Measurements from ENCODE around the gene UBIAD1.
"Not testable (repeated sequence)": the region's sequence is repeated elsewhere in the genome, so short reads cannot be mapped to it uniquely, and the experiment has no call there.

The UBIAD1 gene

DNA sequence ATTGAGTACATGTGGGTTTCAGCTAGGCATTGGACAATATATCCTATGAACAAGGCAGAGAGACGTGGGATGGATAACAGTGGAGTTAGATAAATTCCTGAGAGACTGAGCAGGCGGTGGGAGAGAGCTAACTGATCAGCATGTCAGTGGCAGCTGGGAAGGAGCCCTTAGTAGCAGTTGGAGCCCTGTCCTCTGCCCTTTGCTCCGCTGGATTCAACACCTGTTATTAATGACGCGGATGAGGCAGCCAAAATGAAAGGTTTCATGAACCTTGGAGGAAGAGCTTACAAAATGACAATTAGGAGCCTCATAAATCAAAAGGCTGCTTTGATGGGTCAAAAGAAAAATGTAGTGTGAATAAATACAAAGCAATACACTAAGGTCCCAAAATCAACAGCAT, 16.1 kb downstream of the UBIAD1 start:
- no peak overlapping the region for H3K4me3 ChIP-seq (ENCODE audit: low read length)
- no peak for TF ChIP-seq ZNF274 (IDR thresholded peaks at IDR 0.05; ENCODE audit: low read depth, low read length)

DNA sequence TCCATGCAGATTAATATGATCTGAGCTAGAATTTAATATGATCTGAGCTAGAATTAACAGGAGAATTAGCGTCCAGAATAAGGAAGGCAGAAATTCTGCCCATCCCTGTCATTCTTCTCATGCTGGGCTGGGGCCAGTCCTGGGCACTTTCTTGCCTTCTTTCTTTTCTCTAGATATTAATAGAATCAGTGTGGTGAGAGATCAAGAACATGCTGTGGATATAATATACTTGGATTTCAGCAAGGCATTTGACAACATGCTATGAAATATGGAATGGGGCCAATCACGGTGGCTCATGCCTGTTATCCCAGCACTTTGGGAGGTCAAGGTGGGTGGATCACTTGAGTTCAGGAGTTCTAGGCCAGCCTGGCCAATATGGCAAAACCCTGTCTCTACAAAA, 18.1 kb downstream of the UBIAD1 start:
- TF ChIP-seq ZNF274 (IDR thresholded peaks at IDR 0.05; ENCODE audit: low read depth, low read length), result no peak
- no peak overlapping the region for H3K4me3 ChIP-seq (ENCODE audit: low read length)

DNA sequence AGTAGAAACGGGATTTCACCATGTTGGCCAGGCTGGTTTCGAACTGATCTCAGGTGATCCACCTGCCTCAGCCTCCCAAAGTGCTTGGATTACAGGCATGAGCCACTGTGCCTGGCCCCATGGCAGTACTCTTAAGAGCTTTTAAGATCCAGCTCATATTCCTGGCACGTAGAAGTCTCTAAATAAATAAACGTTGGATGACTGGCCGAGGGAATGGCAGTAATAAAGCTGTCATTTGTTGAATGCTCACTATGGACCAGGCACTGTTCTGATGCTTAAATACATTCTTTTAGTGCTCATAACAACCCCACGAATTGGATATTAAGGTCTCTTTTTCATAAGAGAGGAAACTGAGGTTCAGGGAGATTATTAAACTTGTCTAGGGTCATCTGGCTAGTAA, 20.9 kb downstream of the UBIAD1 start:
- no peak for TF ChIP-seq ZNF274 (IDR thresholded peaks at IDR 0.05; ENCODE audit: low read depth, low read length)
- H3K4me3 ChIP-seq (ENCODE audit: low read length), result no peak overlapping the region

DNA sequence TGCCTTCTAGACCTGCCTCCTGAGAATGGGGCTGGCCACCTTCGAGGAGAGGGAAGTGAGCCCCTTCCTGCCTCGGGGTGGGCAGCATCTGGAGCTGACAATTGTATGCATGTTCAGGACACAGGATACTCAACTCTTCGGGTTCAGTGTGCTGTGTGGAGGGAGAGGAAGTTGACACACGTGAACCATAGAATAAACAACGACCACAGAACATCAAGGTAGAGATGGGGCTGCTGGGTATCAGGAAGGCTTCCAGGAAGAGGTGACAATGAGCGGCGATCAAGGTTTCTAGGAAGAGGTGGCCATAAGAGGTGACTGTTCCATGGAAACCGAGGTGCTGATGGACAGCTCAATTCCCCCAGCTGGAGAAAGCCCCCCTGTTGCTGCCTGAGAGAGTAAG, 22.0 kb downstream of the UBIAD1 start:
- H3K4me3 ChIP-seq (ENCODE audit: low read length), result no peak overlapping the region
- TF ChIP-seq ZNF274 (IDR thresholded peaks at IDR 0.05; ENCODE audit: low read depth, low read length), result no peak

DNA sequence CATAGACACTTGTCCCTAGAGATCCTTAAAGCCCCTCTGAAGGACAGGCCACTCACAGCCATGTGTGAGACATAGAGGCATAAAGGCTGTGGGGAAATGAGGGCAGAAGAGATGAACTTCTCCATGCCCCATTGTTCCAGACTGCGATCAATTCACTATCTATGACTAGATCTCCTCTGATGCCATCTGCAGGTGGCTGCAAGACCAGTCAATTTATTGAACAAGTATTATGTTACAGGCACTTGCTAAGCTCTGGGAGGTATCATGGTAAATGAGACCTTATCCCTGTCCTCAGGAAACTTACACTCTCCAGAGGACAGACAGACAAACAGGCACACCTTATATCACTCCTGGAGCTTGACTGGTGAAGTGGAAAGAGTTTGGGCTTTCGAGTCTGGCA, 22.9 kb downstream of the UBIAD1 start:
- TF ChIP-seq ZNF274 (IDR thresholded peaks at IDR 0.05; ENCODE audit: low read depth, low read length), result no peak
- H3K4me3 ChIP-seq (ENCODE audit: low read length), result no peak overlapping the region

DNA sequence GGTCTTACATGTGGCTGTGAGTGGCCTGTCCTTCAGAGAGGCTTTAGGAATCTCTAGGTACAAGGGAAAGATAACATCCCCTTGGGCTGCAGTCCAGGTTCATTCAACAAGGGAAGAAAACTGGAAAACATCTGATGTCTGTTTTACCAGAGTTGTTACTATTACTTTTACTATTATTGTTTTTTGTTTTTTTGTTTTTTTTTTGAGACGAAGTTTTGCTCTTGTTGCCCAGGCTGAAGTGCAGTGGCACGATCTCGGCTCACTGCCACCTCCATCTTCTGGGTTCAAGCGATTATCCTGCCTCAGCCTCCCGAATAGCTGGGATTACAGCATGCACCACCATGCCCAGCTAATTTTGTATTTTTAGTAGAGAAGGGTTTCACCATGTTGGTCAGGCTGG, 24.8 kb downstream of the UBIAD1 start:
- not testable (repeated sequence) for H3K4me3 ChIP-seq (ENCODE audit: low read length)

DNA sequence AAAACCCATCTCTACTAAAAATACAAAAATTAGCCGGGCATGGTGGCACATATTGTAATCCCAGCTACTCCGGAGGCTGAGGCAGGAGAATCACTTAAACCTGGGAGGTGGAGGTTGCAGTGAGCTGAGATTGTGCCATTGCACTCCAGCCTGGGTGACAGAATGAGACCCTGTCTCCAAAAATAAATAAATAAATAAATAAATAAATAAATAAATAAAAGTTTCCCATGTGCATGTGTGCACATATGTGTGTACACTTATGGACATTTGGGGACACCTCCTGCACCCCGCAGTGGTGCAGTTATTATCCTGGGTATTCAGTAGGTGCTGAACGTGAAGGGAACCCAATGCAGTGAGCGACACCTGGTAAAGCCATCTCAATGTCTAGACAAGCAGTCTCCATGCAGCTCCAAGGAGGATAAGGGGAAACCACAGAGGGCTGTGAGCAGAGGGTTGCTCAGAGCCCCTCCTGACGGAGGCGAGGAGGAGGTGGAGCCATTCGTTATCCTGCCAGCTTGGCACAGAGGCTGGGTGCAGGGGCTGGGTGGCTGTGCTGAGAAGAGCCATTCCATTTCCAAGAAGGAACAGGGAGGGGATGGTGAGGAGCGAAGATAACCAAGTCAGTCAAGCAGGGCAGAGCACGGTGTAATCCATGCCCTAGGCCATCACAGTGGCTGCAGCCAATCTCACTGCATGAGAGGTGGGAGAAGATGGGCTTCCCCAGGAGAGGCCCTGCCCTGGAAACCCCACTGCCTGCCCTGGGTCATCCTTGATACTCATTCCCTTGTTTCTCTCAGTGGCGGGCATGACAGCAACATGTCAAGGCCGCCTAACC, 25.6 kb downstream of the UBIAD1 start:
- no peak for TF ChIP-seq ZNF274 (IDR thresholded peaks at IDR 0.05; ENCODE audit: low read depth, low read length)
- H3K4me3 ChIP-seq (ENCODE audit: low read length), result no peak overlapping the region

DNA sequence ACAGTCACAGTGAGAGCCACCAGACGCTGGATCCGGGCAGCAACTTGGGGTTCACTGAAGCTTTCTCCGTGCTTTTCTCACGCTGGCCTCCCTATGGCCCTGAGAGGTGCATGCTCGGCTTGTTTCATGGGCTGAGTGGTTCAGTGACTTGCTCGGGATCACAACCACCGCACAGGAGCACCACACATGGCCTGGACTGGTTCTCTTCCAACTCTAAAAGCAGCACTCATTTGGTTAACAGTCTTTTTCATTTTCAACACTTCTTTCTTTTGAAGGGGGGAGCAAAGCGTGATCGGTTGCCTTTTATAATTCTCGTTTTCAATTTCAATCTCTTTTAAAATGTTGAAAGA, 26.2 kb downstream of the UBIAD1 start:
- no peak overlapping the region for H3K4me3 ChIP-seq (ENCODE audit: low read length)
- no peak for TF ChIP-seq ZNF274 (IDR thresholded peaks at IDR 0.05; ENCODE audit: low read depth, low read length)

DNA sequence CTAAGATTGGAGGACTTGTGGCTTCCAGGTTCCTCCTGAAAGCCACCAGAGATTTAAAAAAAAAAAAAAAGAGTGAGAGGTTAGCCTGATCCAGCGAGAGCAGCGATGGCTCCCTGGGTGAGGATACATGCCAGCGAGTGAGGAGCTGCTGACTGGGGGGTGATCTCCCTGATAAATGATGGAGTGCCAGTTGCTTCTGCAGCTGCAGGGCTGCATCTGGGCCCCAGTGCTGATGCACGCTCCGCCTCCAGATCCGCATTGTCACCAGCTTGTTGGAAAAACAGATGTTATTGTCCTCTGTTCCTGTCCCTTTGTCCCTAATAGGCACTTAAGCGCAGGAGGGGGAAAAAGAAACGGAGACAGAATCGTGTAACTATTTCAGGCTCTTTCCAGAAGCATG, 28.6 kb downstream of the UBIAD1 start:
- no peak for TF ChIP-seq ZNF274 (IDR thresholded peaks at IDR 0.05; ENCODE audit: low read depth, low read length)
- no peak overlapping the region for H3K4me3 ChIP-seq (ENCODE audit: low read length)

DNA sequence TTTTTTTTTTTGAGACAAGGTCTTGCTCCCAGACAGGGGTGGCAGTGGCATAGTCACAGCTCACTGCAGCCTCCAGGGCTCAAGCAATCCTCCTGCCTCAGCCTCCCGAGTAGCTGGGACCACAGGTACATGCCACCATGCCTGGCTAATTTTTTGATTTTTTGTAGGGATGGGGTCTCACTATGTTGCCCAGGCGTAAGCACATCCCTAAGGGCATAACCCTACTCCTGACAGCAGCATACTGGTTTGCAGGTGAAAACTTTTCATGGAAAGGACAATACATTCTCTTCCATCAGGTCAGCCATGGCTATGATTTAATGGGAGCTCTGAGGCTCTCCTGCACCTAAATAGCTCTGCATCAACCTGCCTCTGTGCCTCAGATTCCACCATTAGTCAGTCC, 29.4 kb downstream of the UBIAD1 start:
- no peak overlapping the region for H3K4me3 ChIP-seq (ENCODE audit: low read length)
- no peak for TF ChIP-seq ZNF274 (IDR thresholded peaks at IDR 0.05; ENCODE audit: low read depth, low read length)

DNA sequence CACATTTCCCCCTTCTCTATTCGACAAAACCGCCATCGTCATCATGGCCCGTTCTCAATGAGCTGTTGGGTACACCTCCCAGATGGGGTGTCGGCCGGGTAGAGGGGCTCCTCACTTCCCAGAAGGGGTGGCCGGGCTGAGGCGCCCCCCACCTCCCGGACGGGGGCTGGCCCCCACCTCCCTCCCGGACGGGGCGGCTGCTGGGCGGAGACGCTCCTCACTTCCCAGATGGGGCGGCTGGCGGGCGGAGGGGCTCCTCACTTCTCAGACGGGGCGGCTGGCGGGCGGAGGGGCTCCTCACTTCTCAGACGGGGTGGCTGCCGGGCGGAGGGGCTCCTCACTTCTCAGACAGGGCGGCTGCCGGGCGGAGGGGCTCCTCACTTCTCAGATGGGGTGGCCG, 32.5 kb downstream of the UBIAD1 start:
- H3K4me3 ChIP-seq (ENCODE audit: low read length), result not testable (repeated sequence)

DNA sequence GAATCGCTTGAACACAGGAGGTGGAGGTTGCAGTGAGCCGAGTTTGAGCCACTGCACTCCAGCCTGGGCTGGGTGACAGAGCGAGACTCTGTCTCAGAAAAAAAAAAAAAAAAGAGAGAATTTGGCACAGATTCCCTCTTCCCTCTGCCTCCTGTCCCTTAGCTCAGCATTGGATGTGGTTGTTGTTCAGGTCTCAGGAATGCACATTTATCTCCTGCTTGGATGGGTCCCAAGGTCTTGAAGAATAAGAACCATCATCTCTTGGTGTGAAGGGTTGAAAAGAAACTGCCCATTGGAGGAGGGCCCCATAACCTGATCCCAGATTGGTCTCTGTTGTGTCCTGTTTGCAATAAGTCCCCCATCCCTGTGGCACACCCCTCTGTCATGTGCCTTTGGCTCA, 34.9 kb downstream of the UBIAD1 start:
- H3K4me3 ChIP-seq (ENCODE audit: low read length), result no peak overlapping the region
- no peak for TF ChIP-seq ZNF274 (IDR thresholded peaks at IDR 0.05; ENCODE audit: low read depth, low read length)

DNA sequence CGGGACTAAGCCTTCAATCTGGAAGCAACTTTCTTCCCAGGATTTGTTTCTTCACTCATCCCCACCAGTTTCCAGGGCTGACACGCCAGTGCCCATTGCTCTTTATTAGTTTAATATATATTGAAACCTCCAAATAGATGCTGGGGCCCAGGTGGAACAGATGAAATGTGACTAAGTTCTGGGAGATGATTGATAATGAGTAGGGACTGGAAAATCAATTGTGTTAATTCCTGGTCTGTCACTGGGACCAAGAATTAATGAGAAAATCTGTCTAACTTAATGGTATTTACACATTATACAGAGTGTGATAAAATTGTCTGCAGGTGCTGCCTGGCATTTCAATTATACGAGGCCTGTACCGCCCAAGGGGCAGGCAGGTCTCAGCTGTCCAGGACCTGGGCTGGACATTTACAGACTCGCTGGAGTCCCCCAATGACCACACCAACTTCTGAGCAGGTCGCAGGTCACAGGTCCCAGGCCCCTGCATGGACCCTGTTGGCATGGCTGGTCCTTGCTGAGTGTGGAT, 35.8 kb downstream of the UBIAD1 start:
- no peak for TF ChIP-seq ZNF274 (IDR thresholded peaks at IDR 0.05; ENCODE audit: low read depth, low read length)
- no peak overlapping the region for H3K4me3 ChIP-seq (ENCODE audit: low read length)

DNA sequence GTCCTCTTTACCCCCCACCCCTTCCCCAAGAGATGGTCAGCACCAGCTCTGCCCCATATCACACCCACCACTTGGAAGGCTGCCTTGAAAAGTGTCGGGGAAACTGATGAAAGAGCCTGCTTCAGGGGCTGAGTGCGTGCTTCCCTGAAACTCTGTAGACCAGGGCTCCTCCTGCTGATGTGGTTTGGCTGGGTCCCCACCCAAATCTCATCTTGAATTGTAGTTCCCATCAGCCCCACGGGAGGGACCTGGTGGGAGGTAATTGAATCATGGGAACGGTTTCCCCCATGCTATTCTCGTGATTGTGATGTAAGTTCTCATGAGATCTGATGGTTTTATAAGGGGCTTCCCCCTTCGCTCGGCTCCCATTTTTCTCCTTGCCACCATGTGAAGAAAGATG, 36.4 kb downstream of the UBIAD1 start:
- H3K4me3 ChIP-seq (ENCODE audit: low read length), result no peak overlapping the region
- no peak for TF ChIP-seq ZNF274 (IDR thresholded peaks at IDR 0.05; ENCODE audit: low read depth, low read length)

DNA sequence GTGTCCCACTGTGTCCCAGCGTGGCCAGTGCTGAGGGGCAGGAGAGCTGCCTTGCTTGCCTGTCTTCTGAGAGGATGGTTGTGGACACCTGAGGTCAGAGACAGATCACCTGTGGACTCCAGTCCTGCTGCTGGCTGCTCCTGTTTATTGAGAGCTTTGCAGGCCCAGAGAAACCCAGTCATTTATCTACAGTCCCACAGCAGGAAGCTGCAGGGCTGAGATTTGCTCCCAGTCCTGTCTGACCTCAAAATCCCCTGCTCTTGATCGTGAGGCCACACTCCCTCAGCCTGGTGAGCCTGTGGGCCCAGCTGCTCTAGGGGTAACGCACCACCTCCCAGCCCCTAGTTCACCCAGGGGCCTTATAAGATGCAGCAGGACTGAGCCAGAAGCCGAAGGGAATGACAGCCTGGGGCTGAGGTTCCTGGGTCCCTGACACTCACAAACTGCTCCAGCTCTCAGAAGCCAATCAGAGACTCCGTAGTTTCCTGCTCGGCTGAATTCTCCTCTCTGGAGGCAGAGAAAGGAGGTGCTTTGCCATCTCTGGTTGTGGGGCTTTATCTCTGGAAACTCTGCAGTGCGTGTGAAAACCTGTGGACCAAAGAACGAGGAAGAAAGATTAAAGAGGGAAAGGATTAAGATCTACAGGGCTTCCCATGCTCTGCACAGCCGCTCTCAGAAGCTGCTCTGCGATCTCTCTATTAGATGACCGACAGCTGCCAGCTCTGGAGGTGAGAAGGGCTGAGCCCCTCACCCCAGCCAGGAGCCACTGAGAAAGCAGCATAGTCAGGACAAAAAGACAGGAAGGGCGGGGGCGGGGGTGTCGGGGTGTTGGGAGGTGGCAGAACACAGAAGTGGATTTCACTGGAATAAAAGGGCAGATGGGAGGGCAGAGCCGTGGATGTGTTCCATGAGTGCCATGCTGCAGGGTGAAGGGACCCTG, 39.1 kb downstream of the UBIAD1 start:
- H3K4me3 ChIP-seq (ENCODE audit: low read length), result no peak overlapping the region
- TF ChIP-seq ZNF274 (IDR thresholded peaks at IDR 0.05; ENCODE audit: low read depth, low read length), result no peak

Data from GM08714 (cell line).